ENCODE results near the gene GADD45GIP1.

Gene GADD45GIP1

GRCh38 chr19:12956446-12957388 is at the start of gene GADD45GIP1:
Gene GADD45GIP1 (minus strand): TSS chr19:12957223. CDS start chr19:12957212, 11 bp downstream.
- DNase-seq (ENCODE audit: low read depth) = no peak

GRCh38 chr19:13005861-13006370 is 48.9 kb upstream of the GADD45GIP1 start:
- DNase-seq (ENCODE audit: low read depth) = no peak

GRCh38 chr19:13005253-13005652 is 48.2 kb upstream of the GADD45GIP1 start:
- DNase-seq (ENCODE audit: low read depth) = no peak

GRCh38 chr19:13004273-13004672 is 47.2 kb upstream of the GADD45GIP1 start:
- no peak for DNase-seq (ENCODE audit: low read depth)

- DNase-seq (ENCODE audit: low read depth) = no peak
Observed at GRCh38 chr19:13003081-13003480, 46.1 kb upstream of the GADD45GIP1 start.

GRCh38 chr19:13002166-13002898 is 45.3 kb upstream of the GADD45GIP1 start:
- no peak for DNase-seq (ENCODE audit: low read depth)

- DNase-seq (ENCODE audit: low read depth) = no peak
Observed at GRCh38 chr19:13001502-13002165, 44.6 kb upstream of the GADD45GIP1 start.

- DNase-seq (ENCODE audit: low read depth) = no peak
Observed at GRCh38 chr19:13001166-13001501, 44.1 kb upstream of the GADD45GIP1 start.

GRCh38 chr19:12997967-12998940 is 41.2 kb upstream of the GADD45GIP1 start:
- no peak for DNase-seq (ENCODE audit: low read depth)

GRCh38 chr19:12997179-12997966 is 40.4 kb upstream of the GADD45GIP1 start:
- no peak for DNase-seq (ENCODE audit: low read depth)

- DNase-seq (ENCODE audit: low read depth) = no peak
Observed at GRCh38 chr19:12996406-12997094, 39.5 kb upstream of the GADD45GIP1 start.

GRCh38 chr19:12995596-12996405 is 38.8 kb upstream of the GADD45GIP1 start:
- DNase-seq (ENCODE audit: low read depth) = no peak

- no peak for DNase-seq (ENCODE audit: low read depth)
Observed at GRCh38 chr19:12994701-12995595, 37.9 kb upstream of the GADD45GIP1 start, which contains the start of gene NFIX. Gene NFIX (plus strand): TSS chr19:12995475. CDS start chr19:12995838, 363 bp downstream.

GRCh38 chr19:12993562-12993961 is 36.5 kb upstream of the GADD45GIP1 start:
- DNase-seq (ENCODE audit: low read depth) = no peak

- DNase-seq (ENCODE audit: low read depth) = no peak
Observed at GRCh38 chr19:12992729-12993128, 35.7 kb upstream of the GADD45GIP1 start.

- no peak for DNase-seq (ENCODE audit: low read depth)
Observed at GRCh38 chr19:12991296-12991695, 34.3 kb upstream of the GADD45GIP1 start.

GRCh38 chr19:12990853-12991252 is 33.8 kb upstream of the GADD45GIP1 start:
- no peak for DNase-seq (ENCODE audit: low read depth)

- no peak for DNase-seq (ENCODE audit: low read depth)
Observed at GRCh38 chr19:12990431-12990830, 33.4 kb upstream of the GADD45GIP1 start.

Data from non-pigmented ciliary epithelial cell (primary cell).